ENCODE measurements around the gene ZNF280D.
"Not testable (repeated sequence)": the region's sequence is repeated elsewhere in the genome, so short reads cannot be mapped to it uniquely, and the experiment has no call there.

Gene ZNF280D

DNA sequence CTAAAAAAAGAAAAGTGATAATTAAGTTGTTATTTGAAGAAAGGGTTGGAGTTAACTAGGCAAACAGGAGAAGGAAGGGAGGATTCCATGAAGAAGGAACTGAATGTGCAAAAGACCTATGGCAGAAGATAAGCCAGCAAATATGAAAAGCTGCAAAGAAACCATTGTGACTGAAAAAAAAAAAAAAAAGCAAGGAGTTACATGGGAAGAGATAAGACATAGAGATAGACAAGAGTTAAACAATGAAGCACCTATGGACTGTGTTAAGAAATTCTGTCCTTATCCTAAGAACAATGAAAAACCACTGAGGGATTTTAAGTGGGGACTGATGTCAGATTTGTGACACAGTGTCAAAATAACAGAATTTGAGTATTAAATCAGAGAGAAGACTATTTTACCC lies 17.0 kb downstream of the ZNF280D start:
- DNase-seq (ENCODE audit: low spot score), result no peak

DNA sequence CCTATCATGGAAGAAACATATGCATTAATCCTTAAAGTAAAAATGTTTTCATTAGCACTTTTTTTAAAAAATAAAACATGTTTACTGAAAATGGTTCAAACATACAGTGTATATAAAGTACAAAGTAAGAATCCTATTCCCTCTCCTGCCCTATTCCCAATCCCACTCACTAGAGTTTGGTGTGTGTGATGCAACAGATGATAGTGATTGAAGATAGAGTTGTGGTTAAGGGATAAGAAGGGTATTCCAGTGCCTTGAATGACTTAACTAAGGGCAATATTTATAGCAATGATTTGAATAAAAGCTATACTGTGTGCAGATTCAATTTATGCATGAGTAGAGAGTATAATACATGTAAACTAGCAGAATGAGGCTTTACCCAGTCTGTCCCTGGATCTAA lies 18.1 kb downstream of the ZNF280D start:
- no peak for DNase-seq (ENCODE audit: low spot score)

DNA sequence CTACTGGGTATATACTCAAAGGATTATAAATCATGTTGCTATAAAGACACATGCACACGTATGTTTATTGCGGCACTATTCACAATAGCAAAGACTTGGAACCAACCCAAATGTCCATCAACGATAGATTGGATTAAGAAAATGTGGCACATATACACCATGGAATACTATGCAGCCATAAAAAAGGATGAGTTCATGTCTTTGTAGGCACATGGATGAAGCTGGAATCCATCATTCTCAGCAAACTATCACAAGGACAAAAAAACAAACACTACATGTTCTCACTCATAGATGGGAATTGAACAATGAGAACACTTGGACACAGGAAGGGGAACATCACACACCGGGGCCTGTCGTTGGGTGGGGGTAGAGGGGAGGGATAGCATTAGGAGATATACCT lies 23.8 kb downstream of the ZNF280D start:
- DNase-seq (ENCODE audit: low spot score), result not testable (repeated sequence)

DNA sequence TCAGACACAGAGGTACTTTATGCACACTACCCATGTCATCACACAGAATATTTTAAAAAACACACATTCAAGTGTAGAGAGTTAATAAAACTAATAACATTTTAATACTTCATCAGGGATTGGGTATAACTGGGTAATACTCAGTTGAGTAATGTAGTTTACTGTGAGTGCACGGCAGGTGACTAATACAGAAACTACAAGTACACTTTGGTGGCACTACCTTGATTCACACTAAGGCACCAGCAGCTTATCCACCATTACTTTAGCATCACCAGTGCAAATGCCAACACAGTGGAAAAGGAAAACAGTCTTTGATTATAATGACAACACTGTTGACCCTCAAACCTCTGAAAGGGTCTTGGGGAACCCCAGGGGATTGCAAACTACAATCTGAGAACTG lies 33.6 kb downstream of the ZNF280D start:
- DNase-seq (ENCODE audit: low spot score), result no peak

DNA sequence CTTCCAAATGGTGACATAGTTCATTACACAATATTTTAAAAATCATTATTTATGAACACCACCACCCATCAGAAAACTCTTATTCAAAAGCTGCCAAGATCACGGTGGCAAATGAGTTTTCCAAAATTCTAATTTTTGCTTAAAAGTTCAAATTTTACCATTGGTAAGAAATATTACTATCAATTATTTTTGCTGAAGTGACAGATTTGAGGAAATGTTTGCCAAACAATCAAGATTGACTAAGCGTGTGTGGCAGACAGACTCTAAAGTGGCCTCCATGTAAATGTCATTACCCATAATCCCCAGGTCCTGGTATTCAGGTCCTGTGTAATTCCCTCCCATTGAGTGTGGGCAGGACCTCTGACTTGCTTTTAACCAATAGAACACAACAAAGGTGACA lies 35.0 kb downstream of the ZNF280D start:
- DNase-seq (ENCODE audit: low spot score), result no peak

DNA sequence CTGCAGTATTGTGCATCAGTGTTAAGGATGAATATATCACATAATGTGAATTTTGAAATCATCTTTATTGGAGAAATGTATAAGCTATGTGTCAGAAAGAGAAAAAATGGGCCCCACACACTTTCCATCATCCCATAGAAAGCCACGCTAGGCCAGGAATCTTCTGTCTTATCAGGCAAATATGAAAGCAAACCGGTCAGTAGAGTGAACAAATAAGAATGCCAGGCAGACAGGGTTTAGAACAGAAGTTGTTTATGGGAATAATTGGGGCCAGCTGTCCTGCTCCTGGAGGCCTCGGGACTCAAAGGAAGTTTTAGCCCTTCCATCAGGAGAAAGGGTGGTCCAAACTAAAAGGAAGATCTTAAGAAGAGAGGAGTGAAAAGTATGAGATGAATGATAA lies 39.5 kb downstream of the ZNF280D start:
- DNase-seq (ENCODE audit: low spot score), result no peak

DNA sequence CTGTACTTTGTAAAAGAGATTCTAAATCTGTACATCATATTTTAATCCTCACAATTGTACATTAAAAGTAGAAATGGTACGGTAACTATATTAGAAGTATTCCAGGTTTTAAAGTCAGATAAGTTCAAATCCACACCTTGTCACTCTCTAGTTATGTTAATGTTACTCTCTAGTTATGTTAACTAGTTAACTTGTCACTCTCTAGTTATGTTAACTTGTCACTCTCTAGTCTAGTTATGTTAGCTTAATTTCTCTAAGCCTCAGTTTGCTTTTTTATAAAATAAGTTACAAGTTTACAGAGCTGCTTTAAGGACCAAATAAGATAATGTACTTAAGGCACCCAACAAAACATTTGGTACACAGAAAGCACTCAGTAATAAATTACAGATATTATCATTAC lies 42.6 kb downstream of the ZNF280D start:
- DNase-seq (ENCODE audit: low spot score), result no peak

DNA sequence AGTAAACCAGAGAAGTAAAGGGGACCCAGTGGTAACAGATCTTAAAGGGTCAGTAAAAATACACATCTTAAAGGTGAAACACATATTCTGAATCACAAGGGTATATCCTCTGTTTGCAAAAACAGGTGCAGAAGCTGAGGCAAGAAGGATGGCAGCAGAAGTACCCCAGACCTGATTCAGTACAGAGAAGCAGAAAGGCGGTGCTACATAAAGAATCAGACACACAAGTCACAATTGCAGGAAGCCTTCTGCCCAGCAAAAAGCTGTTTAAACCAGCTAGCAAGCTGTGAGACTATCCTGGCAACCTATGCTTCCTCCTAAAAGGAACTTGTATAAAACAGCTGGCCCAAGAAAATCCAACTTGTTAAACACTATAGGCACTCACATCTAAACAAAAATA lies 49.4 kb downstream of the ZNF280D start:
- DNase-seq (ENCODE audit: low spot score), result no peak

DNA sequence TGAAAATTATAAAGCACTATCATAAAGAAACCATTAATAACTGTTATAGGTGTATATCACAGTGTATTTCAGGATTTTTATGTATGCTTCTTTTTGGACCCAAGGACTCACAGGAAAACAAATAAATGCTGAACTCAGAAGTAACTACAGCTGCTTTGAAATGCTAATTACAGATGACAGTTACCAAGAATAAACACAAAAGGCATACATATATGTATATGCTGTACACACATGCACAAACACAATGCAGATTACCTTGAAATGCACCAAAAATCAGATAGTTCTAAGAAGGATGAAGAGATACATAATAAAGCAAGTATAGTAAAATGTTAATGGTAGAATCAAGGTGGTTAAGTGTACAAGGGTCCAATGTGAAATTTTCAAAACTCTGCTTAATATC lies 52.2 kb downstream of the ZNF280D start:
- DNase-seq (ENCODE audit: low spot score), result no peak

DNA sequence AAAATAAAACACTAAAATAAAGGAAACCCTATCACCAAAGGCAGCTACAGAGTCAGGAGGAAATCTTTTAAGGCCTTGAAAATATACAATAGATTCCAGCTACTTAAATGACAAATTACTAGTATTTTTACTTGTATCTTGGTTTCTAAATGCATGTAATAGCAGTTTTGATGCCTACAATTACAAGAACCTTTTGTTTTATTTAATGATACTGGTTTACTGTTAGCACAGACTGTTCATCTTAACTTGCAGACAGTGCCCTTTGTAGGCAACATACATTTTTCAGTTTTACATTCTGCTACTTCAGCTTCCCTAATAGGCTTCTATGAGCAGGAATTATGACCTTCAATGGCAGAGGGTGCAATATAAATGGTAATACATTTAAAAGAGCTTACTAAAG lies 54.1 kb downstream of the ZNF280D start:
- DNase-seq (ENCODE audit: low spot score), result no peak

DNA sequence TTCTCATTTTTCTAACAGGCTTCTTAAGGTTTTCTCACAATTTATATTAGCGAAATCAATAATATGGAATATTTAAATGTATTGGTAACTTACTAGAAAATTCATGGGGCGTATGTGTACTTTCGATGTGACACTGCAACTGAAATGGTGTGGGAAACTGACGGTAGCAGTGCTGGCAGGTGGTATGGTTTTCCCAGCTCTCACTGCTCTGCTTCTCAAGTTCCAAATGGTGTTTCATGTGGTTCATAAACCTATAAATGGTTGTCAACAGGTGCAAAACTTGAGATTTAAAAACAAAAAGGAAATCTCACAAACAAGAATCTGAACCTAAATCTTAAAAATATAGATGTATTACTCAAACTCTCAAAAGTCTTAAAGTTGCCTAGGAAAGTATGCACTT lies 54.7 kb downstream of the ZNF280D start:
- no peak for DNase-seq (ENCODE audit: low spot score)

DNA sequence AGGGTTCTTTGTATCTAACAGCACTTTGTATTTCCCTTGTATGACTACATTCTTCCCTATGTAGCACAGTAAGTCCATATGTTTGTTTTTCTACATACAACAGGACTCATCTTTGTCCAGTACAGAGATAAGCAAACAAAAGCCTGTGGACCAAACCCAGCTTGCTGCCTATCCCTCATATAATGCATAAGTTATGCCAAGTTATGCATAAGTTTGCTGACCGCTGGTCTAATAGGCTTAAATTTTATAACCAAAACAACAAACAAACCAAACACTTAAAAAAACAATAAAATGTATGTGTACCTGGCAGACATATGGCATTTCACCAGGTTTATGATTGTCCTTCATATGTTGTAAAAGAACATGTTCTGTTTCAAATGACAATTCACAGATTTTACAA lies 56.0 kb downstream of the ZNF280D start:
- no peak for DNase-seq (ENCODE audit: low spot score)

DNA sequence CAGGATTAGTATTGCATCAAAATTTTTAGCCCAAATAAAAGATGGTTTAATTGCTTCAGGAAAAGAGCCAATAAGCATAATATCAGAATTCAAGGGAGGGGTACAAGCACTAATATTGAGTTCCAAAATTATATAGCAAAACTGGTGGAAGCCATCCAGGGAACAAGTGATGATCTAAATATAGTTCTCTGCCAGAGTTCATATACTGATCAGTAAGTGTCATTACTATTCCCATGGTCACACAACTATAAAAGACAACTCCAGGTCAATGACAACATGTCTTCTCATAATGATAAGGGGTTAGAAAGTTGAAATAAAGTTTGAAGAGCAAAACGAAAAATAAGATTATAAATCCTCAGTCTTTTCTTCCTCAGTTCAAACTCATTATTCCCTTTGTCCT lies 57.4 kb downstream of the ZNF280D start:
- no peak for DNase-seq (ENCODE audit: low spot score)

DNA sequence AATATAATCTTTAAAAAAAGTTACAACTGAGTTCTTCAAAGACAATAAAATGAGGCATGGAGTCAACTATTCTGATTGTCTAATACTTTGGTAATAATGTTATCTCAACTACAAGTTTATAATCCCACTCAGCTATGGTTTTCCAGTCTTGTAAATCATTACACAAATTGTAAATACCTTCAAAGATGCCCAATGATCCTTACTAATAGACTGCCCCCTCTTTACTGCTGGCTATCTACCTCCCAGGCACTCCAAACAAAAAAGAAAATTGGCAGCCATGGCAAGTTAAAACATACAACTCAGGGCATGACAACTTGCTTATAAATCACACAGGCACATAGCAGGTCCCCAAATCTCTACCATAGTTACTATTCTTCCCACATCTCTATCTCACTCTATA lies 58.5 kb downstream of the ZNF280D start:
- no peak for DNase-seq (ENCODE audit: low spot score)

DNA sequence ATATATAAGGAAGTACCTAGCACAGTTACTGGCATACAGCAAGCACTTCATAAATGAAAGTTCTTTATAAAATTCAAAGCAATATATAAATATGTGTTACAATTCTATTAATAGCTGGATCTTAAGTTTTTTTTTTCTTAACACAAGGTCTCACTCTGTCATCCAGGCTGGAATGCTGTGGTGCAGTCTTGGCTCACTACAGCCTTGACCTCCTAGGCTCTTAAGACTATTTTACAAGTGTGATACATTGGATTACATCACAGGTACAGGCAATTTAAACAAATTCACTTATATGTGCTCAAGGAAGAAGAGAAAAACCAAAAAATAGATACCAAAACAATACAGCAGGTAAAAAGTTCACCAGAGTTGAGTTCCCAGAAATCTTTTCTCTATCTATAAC lies 60.6 kb downstream of the ZNF280D start:
- no peak for DNase-seq (ENCODE audit: low spot score)

DNA sequence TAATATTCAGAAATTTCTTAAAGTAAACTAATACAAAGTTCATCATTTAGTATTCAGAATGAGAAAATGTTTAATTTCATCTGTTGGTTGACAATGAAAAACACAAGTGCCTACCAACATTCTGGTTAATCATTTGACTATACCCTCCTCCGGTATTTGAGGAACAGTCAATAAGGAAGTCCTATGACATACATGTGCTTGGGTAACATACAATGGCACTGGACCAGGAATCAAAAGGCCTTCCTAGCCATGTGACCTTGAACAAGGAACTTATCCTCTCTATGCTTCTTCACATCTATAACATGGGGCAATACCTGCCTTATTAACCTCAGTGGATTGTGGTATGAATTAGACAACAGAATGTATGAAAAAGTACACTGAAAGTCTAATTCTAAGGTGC lies 65.8 kb downstream of the ZNF280D start:
- DNase-seq (ENCODE audit: low spot score), result no peak

DNA sequence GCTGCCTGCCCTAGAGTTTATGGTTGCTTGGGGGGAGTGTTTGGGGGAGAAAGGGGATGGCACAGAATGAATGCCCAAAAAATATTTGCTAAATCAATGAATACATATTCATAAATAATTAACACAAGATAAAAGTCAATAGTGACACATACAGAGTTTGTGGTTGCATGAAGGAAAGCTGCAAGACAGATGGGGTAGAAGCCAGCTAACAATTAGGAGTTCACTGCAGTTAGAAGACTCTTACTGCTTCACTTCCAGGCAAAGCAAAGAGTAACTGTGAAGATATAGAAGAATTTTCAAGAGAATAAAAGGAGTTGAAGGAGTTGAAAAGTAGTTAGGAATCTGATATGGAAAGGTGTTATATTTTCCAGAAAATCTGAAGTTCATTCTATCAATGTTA lies 72.4 kb downstream of the ZNF280D start:
- no peak for DNase-seq (ENCODE audit: low spot score)

DNA sequence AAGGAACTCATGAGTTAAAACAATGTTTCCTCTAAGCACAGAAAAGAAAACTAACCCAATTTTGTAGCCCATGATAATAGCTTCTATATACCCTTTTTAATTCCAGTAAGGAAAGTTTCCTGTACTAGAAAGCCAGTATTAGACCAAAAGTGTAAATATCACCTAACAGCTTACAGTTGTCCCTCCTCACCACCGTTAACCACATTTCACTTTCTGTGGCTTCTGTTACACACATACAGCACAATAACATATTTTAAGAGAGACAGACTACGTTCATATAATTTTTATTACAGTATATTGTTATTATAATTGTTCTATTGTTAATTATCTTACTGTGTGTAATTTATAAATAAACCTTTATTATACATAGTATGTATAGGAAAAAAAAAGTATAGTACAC lies 74.1 kb downstream of the ZNF280D start:
- no peak for DNase-seq (ENCODE audit: low spot score)

DNA sequence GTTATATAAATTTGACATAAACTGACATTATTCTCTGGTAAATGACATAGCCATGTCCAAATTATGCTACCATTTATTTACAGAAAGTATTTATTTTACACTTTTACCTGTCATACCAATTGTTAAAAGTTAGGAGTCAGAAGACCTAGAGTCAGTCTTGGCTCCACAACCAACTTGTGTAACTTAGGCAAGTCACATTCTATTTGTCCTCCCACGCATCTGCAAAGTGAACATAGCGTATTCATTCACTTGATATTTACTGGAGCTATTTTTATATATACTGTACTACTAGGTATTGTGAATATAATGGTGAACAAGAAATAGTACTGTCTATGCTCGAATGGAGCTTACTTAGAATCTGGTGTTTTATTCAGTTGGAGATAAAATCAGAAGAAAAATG lies 78.7 kb downstream of the ZNF280D start:
- DNase-seq (ENCODE audit: low spot score), result no peak

DNA sequence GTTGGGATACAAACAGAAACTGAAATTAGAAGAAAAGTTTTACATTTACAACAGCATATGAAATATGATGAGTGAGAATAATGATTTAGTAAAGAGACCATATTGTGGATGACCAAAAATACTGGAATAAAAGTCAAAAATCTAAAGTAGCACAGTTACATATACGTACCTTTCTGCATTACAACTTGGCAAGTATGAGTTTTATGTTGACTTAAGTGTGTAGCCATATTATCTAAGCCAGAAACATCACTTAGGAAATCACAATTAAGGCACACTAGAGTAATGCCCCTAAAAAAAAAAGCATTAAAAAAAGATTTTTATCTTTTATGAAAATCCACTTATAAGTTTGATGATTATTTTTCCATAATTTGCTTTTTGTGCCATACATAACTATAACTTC lies 79.1 kb downstream of the ZNF280D start:
- no peak for DNase-seq (ENCODE audit: low spot score)

DNA sequence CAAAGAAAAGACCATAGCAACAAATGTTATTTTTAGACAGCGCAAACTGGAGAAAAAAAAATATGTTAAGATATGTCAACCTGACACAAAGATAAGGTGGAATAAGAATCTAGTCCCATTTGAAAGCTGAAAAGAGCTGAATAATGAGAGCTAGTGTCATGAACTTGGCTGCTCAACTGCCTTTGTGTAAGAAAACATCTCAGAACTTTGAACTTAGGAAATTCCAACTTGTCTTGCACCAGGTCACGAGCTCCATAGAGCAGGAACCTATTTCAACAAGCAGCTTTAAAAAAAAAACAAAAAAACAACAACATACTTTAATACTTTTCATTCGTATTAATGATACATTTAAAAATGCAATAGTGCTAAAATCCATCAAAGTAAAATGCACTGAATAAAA lies 79.5 kb downstream of the ZNF280D start:
- no peak for DNase-seq (ENCODE audit: low spot score)

DNA sequence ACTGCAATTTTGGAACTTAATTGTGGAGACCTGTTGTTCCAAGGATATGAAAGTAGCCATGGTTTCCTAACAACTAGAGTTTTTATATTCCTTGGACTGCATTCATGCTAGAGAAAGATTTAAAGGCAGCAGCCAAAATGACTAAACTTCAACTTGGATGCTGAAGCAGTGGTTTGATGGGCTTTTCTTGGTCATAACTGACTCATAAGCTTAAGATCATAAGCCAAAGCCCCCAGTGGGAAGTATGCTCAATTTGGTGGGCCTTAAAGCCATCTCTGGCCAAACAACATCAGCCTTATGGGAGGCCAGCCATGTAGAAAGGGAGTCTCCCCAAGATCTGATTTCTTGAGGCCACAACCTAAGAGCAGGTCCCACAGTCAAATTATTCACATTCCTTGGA lies 80.2 kb downstream of the ZNF280D start:
- no peak for DNase-seq (ENCODE audit: low spot score)

DNA sequence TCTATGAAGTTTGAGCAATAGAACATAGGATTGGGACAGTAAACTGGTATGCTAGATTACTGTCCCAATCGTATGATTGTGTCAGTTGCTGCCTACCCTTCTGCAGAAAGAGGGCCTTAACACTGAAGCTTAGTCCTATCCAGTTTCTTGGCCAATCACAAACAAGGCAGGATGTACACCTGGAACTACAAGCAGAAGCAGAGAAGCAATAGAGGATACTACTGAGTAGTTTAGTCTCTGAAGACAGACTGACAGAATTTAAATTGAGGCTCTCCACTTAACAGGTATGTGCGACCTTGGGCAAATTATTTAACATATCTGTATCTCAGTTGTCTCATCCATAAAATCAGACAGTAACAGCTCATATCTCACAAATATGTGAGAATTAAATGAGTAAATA lies 85.0 kb downstream of the ZNF280D start:
- no peak for DNase-seq (ENCODE audit: low spot score)

DNA sequence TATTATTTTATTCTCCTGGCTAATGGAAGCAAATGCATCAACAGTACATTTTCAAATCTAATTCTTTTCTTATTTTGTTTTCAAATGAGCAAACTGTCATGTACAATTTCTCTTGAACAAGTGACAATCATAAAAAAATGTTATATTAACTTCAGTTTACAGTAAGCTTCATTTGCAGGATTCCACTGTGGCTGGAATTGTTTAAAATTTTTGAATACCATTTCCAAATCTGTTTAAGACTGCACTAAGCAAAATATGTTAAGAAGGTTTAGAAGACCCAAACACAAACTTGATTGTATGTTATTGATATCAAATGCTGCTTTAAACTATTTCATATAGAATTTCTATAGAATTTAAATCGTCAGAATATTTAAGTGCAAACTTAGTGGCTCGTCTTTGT lies 92.8 kb downstream of the ZNF280D start:
- DNase-seq (ENCODE audit: low spot score), result no peak

DNA sequence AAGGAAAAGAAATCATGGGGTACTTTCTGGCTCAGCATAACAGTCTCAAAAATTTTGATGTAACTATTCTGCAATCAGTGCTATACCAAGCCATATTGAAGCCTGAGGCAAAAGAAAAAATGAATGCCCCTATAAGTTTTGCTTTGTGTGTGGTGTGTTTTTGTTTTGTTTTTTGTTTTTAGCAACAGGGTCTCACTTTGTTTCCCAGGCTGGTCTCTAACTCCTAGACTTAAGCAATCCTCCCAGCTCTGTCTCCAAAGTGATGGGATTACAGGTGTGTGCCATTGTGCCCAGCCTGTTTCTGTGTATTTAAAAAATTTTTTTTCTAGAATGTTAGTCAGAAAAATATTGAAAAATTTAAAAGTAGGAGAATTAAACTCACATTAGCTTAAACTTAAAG lies 93.2 kb downstream of the ZNF280D start:
- DNase-seq (ENCODE audit: low spot score), result no peak

DNA sequence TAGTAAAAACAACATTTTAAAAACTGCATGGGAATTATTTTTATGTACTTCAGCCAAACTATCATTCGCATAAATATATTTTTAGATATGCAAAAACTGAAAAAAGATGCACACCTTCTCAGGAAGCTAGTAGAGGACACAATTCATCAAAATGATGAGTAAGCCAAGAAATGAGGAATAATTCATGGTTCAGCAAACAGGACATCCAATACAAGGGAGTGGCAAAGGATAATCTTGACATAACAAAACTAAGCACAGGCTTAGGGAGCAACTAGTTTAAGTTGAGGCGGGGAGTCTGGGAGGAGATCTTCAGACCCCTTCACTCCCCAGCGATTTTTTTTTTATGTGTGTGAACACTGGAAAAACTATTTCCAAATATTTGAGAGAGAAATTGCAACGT lies 93.7 kb downstream of the ZNF280D start:
- DNase-seq (ENCODE audit: low spot score), result no peak
